ENCODE results near the gene CEACAM6. TPM values are rescaled to one million over a fixed set of nuclear protein-coding genes. Genes with fewer than 3 reads are reported as not detected.
"Not testable (repeated sequence)": the region's sequence is repeated elsewhere in the genome, so short reads cannot be mapped to it uniquely, and the experiment has no call there.

Gene CEACAM6
- total and polyA plus RNA-seq, 7 donors: 0.03 to 0.27 (median 0.10) TPM; not detected in 3

DNA sequence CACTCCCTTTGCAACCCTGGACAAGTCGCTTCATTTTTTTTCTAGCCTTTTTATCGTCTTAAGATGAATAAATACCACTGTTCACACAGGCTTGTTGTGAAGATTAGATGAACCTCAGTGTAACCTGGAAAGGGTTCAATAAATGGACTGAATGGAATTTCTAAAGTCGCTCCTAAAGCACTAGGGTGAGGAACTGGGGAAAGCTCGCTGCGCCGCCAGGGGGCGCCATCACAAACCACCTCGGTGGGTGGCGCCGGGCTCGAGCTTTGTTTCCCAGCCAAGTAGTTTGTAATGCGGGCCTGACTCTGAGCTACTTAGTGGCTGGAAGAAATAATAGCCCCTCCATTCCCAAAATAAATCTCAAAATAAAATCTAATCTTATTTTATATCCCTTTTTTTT lies 2.2 kb upstream of the CEACAM6 start:
- peak; percentile 41 for TF ChIP-seq CTCF (IDR thresholded peaks at IDR 0.05)
- DNase-seq: peak; percentile 29 to 60
- WGBS, 3 donors: 6 to 9% (median 6%) methylated on average over 12 of the region's 12 CpGs
- peaks cover 0 to 10% (median 3%) of the 10 kb centered on the region in 3 donors for H3K27me3 ChIP-seq (ENCODE audit: insufficient read depth in 3 of 3, low read length in 2 of 3)
- intact Hi-C loops (cut with DNase I): no loop called here
- no peak overlapping the region for H3K4me3 ChIP-seq
- no peaks in the 10 kb centered on the region for H3K9me3 ChIP-seq
- no peaks in the 10 kb centered on the region for H3K36me3 ChIP-seq (ENCODE audit: insufficient read depth in 1 of 2, low read depth in 1 of 2)
- no peak overlapping the region for H3K27ac ChIP-seq
- H3K4me1 ChIP-seq: no peaks in the 10 kb centered on the region
- ATAC-seq: no peak

GRCh38 chr19:41753936-41754529 lies 1.3 kb upstream of the CEACAM6 start:
- Histone ChIP-seq H3K27ac (no peak overlapping the region), H3K9me3 (no peaks in the 10 kb centered on the region), H3K4me3 (no peak overlapping the region), H3K27me3 (ENCODE audit: insufficient read depth in 3 of 3, low read length in 2 of 3) (peaks cover 0 to 9% (median 3%) of the 10 kb centered on the region in 3 donors), H3K36me3 (ENCODE audit: insufficient read depth in 1 of 2, low read depth in 1 of 2) (no peaks in the 10 kb centered on the region), H3K4me1 (no peaks in the 10 kb centered on the region)
- WGBS, 3 donors: 4 to 12% (median 5%) methylated on average over 4 of the region's 4 CpGs
- peak; percentile 51 for TF ChIP-seq CTCF (IDR thresholded peaks at IDR 0.05)
- intact Hi-C loops (cut with DNase I): no loop called here
- DNase-seq (no peak), ATAC-seq (no peak)

GRCh38 chr19:41758846-41759245 lies 3.5 kb downstream of the CEACAM6 start:
- Histone ChIP-seq H3K4me3 (no peak overlapping the region), H3K4me1 (no peaks in the 10 kb centered on the region), H3K36me3 (ENCODE audit: insufficient read depth in 1 of 2, low read depth in 1 of 2) (no peaks in the 10 kb centered on the region), H3K9me3 (no peaks in the 10 kb centered on the region), H3K27me3 (ENCODE audit: insufficient read depth in 3 of 3, low read length in 2 of 3) (peaks cover 0 to 8% (median 6%) of the 10 kb centered on the region in 3 donors), H3K27ac (no peak overlapping the region)
- intact Hi-C loops (cut with DNase I): no loop called here
- no peak for TF ChIP-seq CTCF (IDR thresholded peaks at IDR 0.05)
- 70 to 80% (median 71%) methylated on average over 9 of the region's 9 CpGs for WGBS, 3 donors
- ATAC-seq (no peak), DNase-seq (no peak)

DNA sequence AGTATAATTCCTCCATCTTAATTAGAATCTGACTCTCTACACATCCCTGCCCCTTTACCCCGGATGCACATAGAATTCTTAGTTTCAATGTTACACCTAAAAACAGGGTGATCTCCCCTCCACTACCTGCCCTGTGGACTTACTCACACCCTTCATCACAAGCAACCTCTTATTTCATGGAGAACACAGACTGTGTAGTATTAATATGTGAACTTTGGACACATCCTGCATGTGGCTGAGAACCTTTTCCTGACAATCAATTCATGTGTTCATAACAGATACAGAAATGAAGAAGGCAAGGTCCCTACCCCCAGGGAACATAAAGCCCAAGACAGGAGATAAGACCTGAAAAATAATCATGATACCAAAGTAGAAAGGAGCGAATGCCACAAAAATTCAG lies 11.8 kb downstream of the CEACAM6 start:
- Histone ChIP-seq H3K27me3 (ENCODE audit: insufficient read depth in 3 of 3, low read length in 2 of 3) (peaks cover 0 to 7% (median 4%) of the 10 kb centered on the region in 3 donors), H3K36me3 (ENCODE audit: insufficient read depth in 1 of 2, low read depth in 1 of 2) (no peaks in the 10 kb centered on the region), H3K9me3 (no peaks in the 10 kb centered on the region), H3K4me1 (no peaks in the 10 kb centered on the region), H3K4me3 (no peak overlapping the region), H3K27ac (no peak overlapping the region)
- 85 to 91% (median 87%) methylated on average over 2 of the region's 2 CpGs for WGBS, 3 donors
- no peak for ATAC-seq
- intact Hi-C loops (cut with DNase I): no loop called here
- TF ChIP-seq CTCF (IDR thresholded peaks at IDR 0.05): no peak
- no peak for DNase-seq

DNA sequence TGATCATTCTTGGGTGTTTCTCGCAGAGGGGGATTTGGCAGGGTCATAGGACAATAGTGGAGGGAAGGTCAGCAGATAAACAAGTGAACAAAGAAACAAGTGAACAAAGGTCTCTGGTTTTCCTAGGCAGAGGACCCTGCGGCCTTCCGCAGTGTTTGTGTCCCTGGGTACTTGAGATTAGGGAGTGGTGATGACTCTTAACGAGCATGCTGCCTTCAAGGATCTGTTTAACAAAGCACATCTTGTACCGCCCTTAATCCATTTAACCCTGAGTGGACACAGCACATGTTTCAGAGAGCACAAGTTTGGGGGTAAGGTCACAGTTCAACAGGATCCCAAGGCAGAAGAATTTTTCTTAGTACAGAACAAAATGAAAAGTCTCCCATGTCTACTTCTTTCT lies 12.8 kb downstream of the CEACAM6 start:
- ATAC-seq; H3K4me1 ChIP-seq; H3K27me3 ChIP-seq (ENCODE audit: insufficient read depth in 3 of 3, low read length in 2 of 3); H3K4me3 ChIP-seq; H3K36me3 ChIP-seq (ENCODE audit: insufficient read depth in 1 of 2, low read depth in 1 of 2); H3K9me3 ChIP-seq; intact Hi-C loops (cut with DNase I); DNase-seq; H3K27ac ChIP-seq: not testable (repeated sequence)
- 55 to 64% (median 63%) methylated on average over 3 to 5 of the region's 5 CpGs for WGBS, 3 donors
